Testis (tissue), 3 donors: Measurements from ENCODE around the gene SYNE1. TPM values are rescaled to one million over a fixed set of nuclear protein-coding genes. Genes with fewer than 3 reads are reported as not detected.

Experiments
- DNase-seq: peaks from one replicate; pipeline ENCODE4 v3.0.0-alpha.2; 2019
- H3K27ac ChIP-seq, 2 donors: fragments of 200-600 bp; sonication (generic); one replicate each; pipeline ENCODE4 v1.5.1; 2019
- H3K27me3 ChIP-seq: fragments of 200-600 bp; sonication (generic); one replicate; pipeline ENCODE4 v1.5.1; 2019
- H3K36me3 ChIP-seq: fragments of 200-600 bp; sonication (generic); one replicate; pipeline ENCODE4 v1.5.1; 2017; ENCODE audit warnings: low read depth; ENCODE audit errors: missing control alignments
- H3K4me1 ChIP-seq: fragments of 200-600 bp; sonication (generic); one replicate; pipeline ENCODE4 v1.5.1; 2019
- H3K4me3 ChIP-seq, 2 donors: fragments of 200-600 bp; sonication (generic); one replicate each; pipeline ENCODE4 v1.5.1; 2017 to 2019
- H3K9me3 ChIP-seq: fragments of 200-600 bp; sonication (generic); one replicate; pipeline ENCODE4 v1.5.1; 2017
- CTCF ChIP-seq, 3 experiments: fragments of 450-650 bp in 2 of 3; fragments of 200-600 bp in 1 of 3; sonication (generic) in 1 of 3; IDR thresholded peaks; one replicate each; pipeline ENCODE4 v1.5.1; 2016 to 2019; ENCODE audit warnings: antibody characterized with exemption in 3 of 3, mild to moderate bottlenecking in 2 of 3, moderate library complexity in 1 of 3
- POLR2A ChIP-seq: fragments of 450-650 bp; IDR thresholded peaks from one replicate; pipeline ENCODE4 v1.6.1; 2017; ENCODE audit warnings: antibody characterized with exemption, mild to moderate bottlenecking, moderate library complexity
- WGBS, 2 donors: methylation state at CpG; one replicate each; pipeline ENCODE4 v1.1.5; 2018; 5-methylcytosine and 5-hydroxymethylcytosine counted together
- intact Hi-C: fragments of 100-400 bp; cut with DNase I; formaldehyde crosslinking; loops from one replicate; pipeline ENCODE4 v1.15.1; 2023; ENCODE audit warnings: low total_unique reads
- polyA plus RNA-seq: library from polyadenylated mRNA; stranded (reverse); fragments of 350-450 nt; fragmentation: Illumina TruSeq; extraction: RNeasy Lipid Tissue Mini Kit (QIAGEN cat#74804); gene quantifications from one replicate; pipeline ENCODE4 v1.2.3, GENCODE V29; 2014; ENCODE audit warnings: low read depth, low replicate concordance; ENCODE audit not compliant: insufficient read depth
- total RNA-seq, 2 donors: library from RNA; depleted of rRNA; stranded (reverse); fragments of >200 nt; gene quantifications; one replicate each; pipeline ENCODE4 v1.2.3, GENCODE V29; 2016

SYNE1 gene
- total and polyA plus RNA-seq, 3 donors from 2014 or later, result 57.2 to 255 (median 228) TPM

GRCh38 chr6:152244998-152245630, 392.0 kb downstream of the SYNE1 start:
- Histone ChIP-seq H3K36me3 (no peaks in the 10 kb centered on the region), H3K27me3 (no peaks in the 10 kb centered on the region), H3K4me1 (peaks cover 27% of the 10 kb centered on the region), H3K9me3 (no peaks in the 10 kb centered on the region), H3K27ac (peak overlapping the region in 1 of 2 donors; percentile 66), H3K4me3 (no peak overlapping the region)
- no peak for TF ChIP-seq CTCF (IDR thresholded peaks at IDR 0.05)
- TF ChIP-seq POLR2A, result no peak
- intact Hi-C loops, result no loop called here
- WGBS, 2 donors, result 44 to 54% methylated on average over 4 of the region's 4 CpGs
- no peak for DNase-seq

DNA sequence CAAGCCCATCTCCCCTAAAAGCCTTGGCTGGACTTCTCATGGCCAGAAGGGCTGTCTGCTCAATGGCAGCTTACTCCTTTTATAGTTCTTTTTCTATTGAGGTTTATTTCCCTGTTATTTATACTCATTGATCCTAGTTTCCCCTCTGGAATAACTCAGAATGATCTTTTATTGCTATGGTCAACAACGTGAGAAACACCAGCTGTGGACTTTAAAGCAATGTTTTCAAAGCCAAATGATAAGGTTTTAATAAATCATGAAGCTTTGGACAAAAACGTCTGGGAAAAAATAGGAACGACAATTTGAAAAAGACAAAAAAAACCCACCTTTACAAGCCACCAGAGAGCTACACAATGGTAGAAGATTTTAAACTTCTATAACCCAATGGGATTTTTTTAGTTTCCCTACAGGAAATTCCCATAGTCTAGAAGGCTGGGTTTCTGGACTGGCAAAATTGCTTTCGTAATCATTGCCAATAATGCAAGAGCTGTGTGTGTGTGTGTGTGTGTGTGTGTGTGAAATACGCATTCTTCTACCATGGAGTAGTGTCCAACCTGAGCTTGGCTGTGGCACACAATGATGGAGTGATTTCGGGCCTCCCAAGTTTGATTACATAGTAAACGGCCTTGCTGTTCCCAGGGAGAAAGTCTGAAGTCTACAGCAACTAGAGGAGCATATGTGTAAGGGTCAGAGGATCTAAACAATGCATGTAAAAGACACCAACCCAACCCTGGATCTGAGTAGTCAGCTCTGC, 396.0 kb downstream of the SYNE1 start:
- Histone ChIP-seq H3K36me3 (no peaks in the 10 kb centered on the region), H3K27me3 (no peaks in the 10 kb centered on the region), H3K9me3 (no peaks in the 10 kb centered on the region), H3K27ac (no peak overlapping the region), H3K4me3 (no peak overlapping the region), H3K4me1 (peaks cover 19% of the 10 kb centered on the region)
- TF ChIP-seq POLR2A (no peak), CTCF (IDR thresholded peaks at IDR 0.05) (no peak)
- WGBS, 2 donors, result 62 to 65% methylated on average over 7 of the region's 7 CpGs
- no peak for DNase-seq
- intact Hi-C loops, result no loop called here

DNA sequence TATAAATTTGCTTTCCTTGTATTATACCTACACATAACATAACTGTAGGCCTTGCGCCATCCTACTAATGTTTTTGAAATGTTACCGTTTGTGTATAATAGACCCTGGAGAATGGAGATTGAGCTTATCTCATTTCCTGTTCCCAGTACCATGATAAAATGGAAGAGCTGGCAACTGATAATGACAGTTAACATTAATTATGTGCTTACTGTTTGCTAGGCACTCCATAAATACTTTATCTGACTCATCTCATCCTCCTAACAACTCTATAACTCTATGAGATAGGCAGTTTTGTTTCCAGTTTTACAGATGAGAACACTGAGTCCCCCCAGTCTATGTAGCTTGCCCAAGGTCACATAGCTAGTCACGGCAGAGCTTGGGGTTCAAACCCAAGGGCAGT, 396.7 kb downstream of the SYNE1 start:
- no peak overlapping the region for H3K4me3 ChIP-seq
- no peaks in the 10 kb centered on the region for H3K27me3 ChIP-seq
- H3K4me1 ChIP-seq, result peaks cover 12% of the 10 kb centered on the region
- no peaks in the 10 kb centered on the region for H3K36me3 ChIP-seq
- no peak for DNase-seq
- H3K9me3 ChIP-seq, result no peaks in the 10 kb centered on the region
- no peak for TF ChIP-seq CTCF (IDR thresholded peaks at IDR 0.05)
- no peak for TF ChIP-seq POLR2A
- intact Hi-C loops, result no loop called here
- no peak overlapping the region for H3K27ac ChIP-seq
- 62 to 68% methylated on average over 3 of the region's 3 CpGs for WGBS, 2 donors

GRCh38 chr6:152236370-152237097, 400.6 kb downstream of the SYNE1 start:
- H3K9me3 ChIP-seq, result no peaks in the 10 kb centered on the region
- WGBS, 2 donors, result 88% methylated on average over 8 of the region's 8 CpGs
- H3K36me3 ChIP-seq, result no peaks in the 10 kb centered on the region
- H3K27me3 ChIP-seq, result no peaks in the 10 kb centered on the region
- H3K4me3 ChIP-seq, result no peak overlapping the region
- DNase-seq, result no peak
- TF ChIP-seq CTCF (IDR thresholded peaks at IDR 0.05) (no peak), POLR2A (no peak)
- intact Hi-C loops, result no loop called here
- no peak overlapping the region for H3K27ac ChIP-seq
- H3K4me1 ChIP-seq, result peaks cover 6% of the 10 kb centered on the region
